Activated B cell treated with CpG ODN at 0.5 μM for 24 hours (primary cell): ENCODE measurements around the gene TBL2. TPM values are rescaled to one million over a fixed set of nuclear protein-coding genes. Genes with fewer than 3 reads are reported as not detected.
"Not testable (repeated sequence)": the region's sequence is repeated elsewhere in the genome, so short reads cannot be mapped to it uniquely, and the experiment has no call there.

Experiments
- ATAC-seq: fragments of 200-7000 bp; cut with Tn5 transposase; one replicate; pipeline ENCODE4 v1.10.0; 2021; ENCODE audit warnings: low read depth, mild to moderate bottlenecking, moderate library complexity
- CTCF ChIA-PET: fragments of 350-600 bp; sonication (Branson Sonifier 250); formaldehyde crosslinking; loops from one replicate; lab custom pipeline; 2021; ENCODE audit warnings: antibody characterized with exemption; lab: Charles Lee
- POLR2A ChIA-PET: fragments of 350-600 bp; sonication (Branson Sonifier 250); formaldehyde crosslinking; loops from one replicate; lab custom pipeline; 2021; ENCODE audit warnings: antibody characterized with exemption; lab: Charles Lee
- DNase-seq: peaks from one replicate; pipeline ENCODE4 v3.0.0; 2022
- H3K27ac Mint-ChIP-seq: one replicate; pipeline ENCODE4 v1.8.0; 2020; ENCODE audit warnings: mixed read lengths
- H3K27me3 Mint-ChIP-seq: one replicate; pipeline ENCODE4 v1.8.0; 2021; ENCODE audit warnings: mixed read lengths
- H3K36me3 Mint-ChIP-seq: one replicate; pipeline ENCODE4 v1.8.0; 2021; ENCODE audit warnings: low read depth, mixed read lengths
- H3K4me1 Mint-ChIP-seq: one replicate; pipeline ENCODE4 v1.8.0; 2021; ENCODE audit warnings: mixed read lengths
- H3K4me3 Mint-ChIP-seq: one replicate; pipeline ENCODE4 v1.8.0; 2020; ENCODE audit warnings: mild to moderate bottlenecking, mixed read lengths
- H3K9me3 Mint-ChIP-seq: one replicate; pipeline ENCODE4 v1.8.0; 2020; ENCODE audit warnings: mixed read lengths
- intact Hi-C: fragments of 100-400 bp; cut with micrococcal nuclease; formaldehyde crosslinking; loops from one replicate; pipeline ENCODE4 v1.15.1; 2024
- total RNA-seq: library from RNA; stranded (reverse); gene quantifications from 2 replicates; pipeline ENCODE4 v1.2.3, GENCODE V29; 2022
- TF ChIP-seq, protein P1 (sequence below): fragments of 200-600 bp; IDR thresholded peaks from one replicate; pipeline ENCODE4 v1.8.0; 2022; ENCODE audit warnings: antibody characterized with exemption, mild to moderate bottlenecking

The TBL2 gene
- total RNA-seq, 1 donor from 2014 or later, result 33.5 TPM

DNA sequence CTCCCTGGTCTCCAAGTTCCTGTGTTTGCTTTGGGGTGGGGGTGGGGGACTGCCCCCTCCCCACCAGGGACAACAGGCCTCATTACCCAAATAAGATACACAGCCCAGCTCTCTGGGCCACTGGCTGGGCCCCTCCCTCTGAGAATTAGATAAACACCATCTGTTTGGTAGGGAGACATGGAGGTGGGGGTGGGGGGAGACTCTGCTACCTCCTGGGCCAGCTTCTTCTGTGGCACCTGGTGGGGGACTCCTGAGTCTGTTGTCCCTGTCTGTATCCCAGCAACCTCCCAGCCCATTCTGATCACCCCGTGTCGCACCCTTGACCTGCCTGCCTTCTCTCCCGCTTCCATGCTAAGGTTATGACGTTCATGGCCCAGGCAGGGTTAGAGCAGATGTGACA, 40.2 kb upstream of the TBL2 start:
- TF ChIP-seq, protein P1, sequence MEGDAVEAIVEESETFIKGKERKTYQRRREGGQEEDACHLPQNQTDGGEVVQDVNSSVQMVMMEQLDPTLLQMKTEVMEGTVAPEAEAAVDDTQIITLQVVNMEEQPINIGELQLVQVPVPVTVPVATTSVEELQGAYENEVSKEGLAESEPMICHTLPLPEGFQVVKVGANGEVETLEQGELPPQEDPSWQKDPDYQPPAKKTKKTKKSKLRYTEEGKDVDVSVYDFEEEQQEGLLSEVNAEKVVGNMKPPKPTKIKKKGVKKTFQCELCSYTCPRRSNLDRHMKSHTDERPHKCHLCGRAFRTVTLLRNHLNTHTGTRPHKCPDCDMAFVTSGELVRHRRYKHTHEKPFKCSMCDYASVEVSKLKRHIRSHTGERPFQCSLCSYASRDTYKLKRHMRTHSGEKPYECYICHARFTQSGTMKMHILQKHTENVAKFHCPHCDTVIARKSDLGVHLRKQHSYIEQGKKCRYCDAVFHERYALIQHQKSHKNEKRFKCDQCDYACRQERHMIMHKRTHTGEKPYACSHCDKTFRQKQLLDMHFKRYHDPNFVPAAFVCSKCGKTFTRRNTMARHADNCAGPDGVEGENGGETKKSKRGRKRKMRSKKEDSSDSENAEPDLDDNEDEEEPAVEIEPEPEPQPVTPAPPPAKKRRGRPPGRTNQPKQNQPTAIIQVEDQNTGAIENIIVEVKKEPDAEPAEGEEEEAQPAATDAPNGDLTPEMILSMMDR, result no peak
- CTCF ChIA-PET, result no interaction called here
- POLR2A ChIA-PET, result no interaction called here

DNA sequence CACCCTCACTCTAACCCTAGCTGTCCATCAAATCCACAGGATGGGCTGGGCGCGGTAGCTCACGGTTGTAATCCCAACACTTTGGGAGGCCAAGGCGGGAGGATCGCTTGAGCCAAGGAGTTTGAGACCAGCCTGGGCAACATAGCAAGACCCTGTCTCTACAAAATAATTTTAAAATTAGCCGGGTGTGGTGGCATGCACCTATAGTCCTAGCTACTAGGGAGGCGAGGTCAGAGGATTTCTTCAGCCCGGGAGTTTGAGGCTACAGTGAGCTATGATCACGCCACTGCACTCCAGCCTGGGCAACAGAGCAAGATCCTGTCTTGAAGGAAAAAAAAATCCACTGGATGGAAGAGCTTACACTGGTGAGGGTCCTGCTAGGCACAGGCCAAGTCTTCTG, 39.1 kb upstream of the TBL2 start:
- H3K4me3 Mint-ChIP-seq, POLR2A ChIA-PET, DNase-seq, CTCF ChIA-PET, intact Hi-C loops, H3K27ac Mint-ChIP-seq, H3K9me3 Mint-ChIP-seq, H3K36me3 Mint-ChIP-seq, ATAC-seq, H3K4me1 Mint-ChIP-seq: not testable (repeated sequence)
- H3K27me3 Mint-ChIP-seq, result peaks cover 31% of the 10 kb centered on the region

More for the DNA sequence above, 40.2 kb upstream of the TBL2 start:
- intact Hi-C loops, result no loop called here
- Mint-ChIP-seq H3K27ac (no peak overlapping the region), H3K9me3 (no peaks in the 10 kb centered on the region), H3K4me1 (peaks cover 5% of the 10 kb centered on the region), H3K4me3 (no peak overlapping the region), H3K36me3 (no peaks in the 10 kb centered on the region), H3K27me3 (peaks cover 30% of the 10 kb centered on the region)
- no peak for DNase-seq
- no peak for ATAC-seq

GRCh38 chr7:73615886-73616285, 37.5 kb upstream of the TBL2 start:
- H3K27me3 Mint-ChIP-seq, result peaks cover 31% of the 10 kb centered on the region
- no peak overlapping the region for H3K4me3 Mint-ChIP-seq
- H3K9me3 Mint-ChIP-seq, result no peaks in the 10 kb centered on the region
- intact Hi-C loops, result no loop called here
- TF ChIP-seq, protein P1, result no peak
- H3K4me1 Mint-ChIP-seq, result no peaks in the 10 kb centered on the region
- ATAC-seq (no peak), DNase-seq (no peak)
- POLR2A ChIA-PET, result no interaction called here
- CTCF ChIA-PET, result interaction anchor here (1.0 kb wide), 1 partner anchor 113 kb away, joined by 3 read pairs; no protein-coding TSS in a partner anchor
- H3K27ac Mint-ChIP-seq, result no peak overlapping the region
- no peaks in the 10 kb centered on the region for H3K36me3 Mint-ChIP-seq

DNA sequence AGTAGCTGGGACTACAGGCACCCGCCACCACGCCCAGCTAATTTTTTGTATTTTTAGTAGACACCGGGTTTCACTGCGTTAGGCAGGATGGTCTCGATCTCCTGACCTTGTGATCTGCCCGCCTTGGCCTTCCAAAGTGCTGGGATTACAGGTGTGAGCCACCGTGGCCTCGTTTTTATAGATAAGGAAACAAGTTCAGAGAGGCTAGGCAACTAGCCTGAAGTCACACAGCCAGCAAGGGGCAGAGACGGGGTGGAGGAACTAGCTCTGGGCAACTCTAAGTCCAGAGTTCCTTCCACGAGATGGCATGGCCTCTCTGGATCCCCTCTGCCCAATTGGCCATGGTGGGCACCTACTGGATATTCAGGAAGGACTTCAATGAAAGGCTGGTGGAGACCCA, 36.6 kb upstream of the TBL2 start:
- H3K36me3 Mint-ChIP-seq, ATAC-seq, H3K27ac Mint-ChIP-seq, H3K9me3 Mint-ChIP-seq, DNase-seq, POLR2A ChIA-PET, CTCF ChIA-PET, H3K4me1 Mint-ChIP-seq, intact Hi-C loops, H3K4me3 Mint-ChIP-seq: not testable (repeated sequence)
- peaks cover 38% of the 10 kb centered on the region for H3K27me3 Mint-ChIP-seq

- TF ChIP-seq, protein P1, result no peak
- peaks cover 40% of the 10 kb centered on the region for H3K27me3 Mint-ChIP-seq
- CTCF ChIA-PET, result interaction anchor here (0.9 to 1.1 kb wide), 2 partner anchors 111 to 120 kb away, joined by 3 to 4 read pairs; no protein-coding TSS in a partner anchor
- no peaks in the 10 kb centered on the region for H3K36me3 Mint-ChIP-seq
- no peaks in the 10 kb centered on the region for H3K4me1 Mint-ChIP-seq
- no peaks in the 10 kb centered on the region for H3K9me3 Mint-ChIP-seq
- ATAC-seq, result no peak
- H3K27ac Mint-ChIP-seq, result no peak overlapping the region
- H3K4me3 Mint-ChIP-seq, result no peak overlapping the region
- POLR2A ChIA-PET, result no interaction called here
- intact Hi-C loops, result no loop called here
- no peak for DNase-seq
Observed at GRCh38 chr7:73613954-73614735, 35.8 kb upstream of the TBL2 start.

DNA sequence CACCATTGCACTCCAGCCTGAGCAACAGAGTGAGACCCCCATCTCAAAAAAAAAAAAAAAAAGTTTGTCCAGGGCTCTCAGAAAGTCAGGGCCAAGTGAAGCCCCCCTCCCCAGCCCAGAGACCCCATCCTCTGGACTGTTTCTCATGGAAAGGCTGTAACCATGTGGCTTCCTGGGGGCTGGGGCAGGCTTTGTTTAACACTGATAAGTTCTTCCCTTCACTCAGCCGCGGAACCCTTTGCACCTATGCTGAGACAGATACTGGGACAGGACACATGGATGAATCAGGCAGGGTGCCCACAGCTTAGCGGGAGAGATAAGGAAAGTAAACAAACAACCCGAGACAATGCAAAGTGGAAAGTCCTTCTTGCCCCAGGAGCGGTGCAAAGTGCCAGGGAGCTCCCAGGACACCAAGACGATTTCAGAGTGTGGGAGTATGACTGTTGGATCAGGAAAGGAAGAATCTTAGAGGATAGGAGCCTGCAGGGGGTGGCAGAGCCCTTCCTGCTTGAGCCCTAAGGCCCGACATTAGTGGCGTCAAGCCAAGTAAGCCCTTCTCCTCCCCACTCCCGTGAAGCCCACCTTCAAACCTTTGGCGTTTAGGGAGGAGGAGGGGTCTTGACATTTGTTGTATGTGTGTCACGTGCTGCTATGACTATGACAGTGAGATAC, 34.4 kb upstream of the TBL2 start:
- TF ChIP-seq, protein P1, result no peak
- Mint-ChIP-seq H3K9me3 (no peaks in the 10 kb centered on the region), H3K27me3 (peaks cover 43% of the 10 kb centered on the region), H3K4me3 (no peak overlapping the region), H3K27ac (no peak overlapping the region), H3K36me3 (no peaks in the 10 kb centered on the region), H3K4me1 (no peaks in the 10 kb centered on the region)
- ChIA-PET CTCF (interaction anchor here (1.1 kb wide), 1 partner anchor 112 kb away, joined by 3 read pairs; no protein-coding TSS in a partner anchor), POLR2A (no interaction called here)
- ATAC-seq (no peak), DNase-seq (no peak)
- intact Hi-C loops, result no loop called here
